GM10847 (cell line): ENCODE data around the gene NUP35.

Source experiments
- POLR2A ChIP-seq: IDR thresholded peaks from 2 replicates; pipeline ENCODE4 v1.6.1; 2011; ENCODE audit not compliant: insufficient read length; ENCODE audit errors: extremely low read depth

Gene NUP35

DNA sequence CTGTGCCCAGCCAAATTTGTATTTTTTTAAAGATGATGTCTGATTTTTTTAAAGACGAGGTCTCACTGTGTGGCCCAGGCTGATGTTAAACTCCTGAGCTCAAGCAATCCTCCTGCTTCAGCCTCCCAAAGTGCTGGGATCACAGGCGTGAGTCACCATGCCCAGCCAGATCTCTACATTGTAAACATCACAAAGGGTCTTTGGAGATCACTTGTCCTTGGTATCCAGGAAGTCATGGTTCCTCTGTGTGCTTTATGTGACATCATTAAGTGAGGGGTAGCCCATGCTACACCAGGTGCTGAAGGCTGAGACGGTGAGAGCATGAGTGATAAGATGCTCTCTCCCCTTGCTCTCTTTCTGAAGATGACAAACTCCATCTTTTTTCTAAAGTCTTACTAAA, 7.0 kb upstream of the NUP35 start:
- no peak for TF ChIP-seq POLR2A

DNA sequence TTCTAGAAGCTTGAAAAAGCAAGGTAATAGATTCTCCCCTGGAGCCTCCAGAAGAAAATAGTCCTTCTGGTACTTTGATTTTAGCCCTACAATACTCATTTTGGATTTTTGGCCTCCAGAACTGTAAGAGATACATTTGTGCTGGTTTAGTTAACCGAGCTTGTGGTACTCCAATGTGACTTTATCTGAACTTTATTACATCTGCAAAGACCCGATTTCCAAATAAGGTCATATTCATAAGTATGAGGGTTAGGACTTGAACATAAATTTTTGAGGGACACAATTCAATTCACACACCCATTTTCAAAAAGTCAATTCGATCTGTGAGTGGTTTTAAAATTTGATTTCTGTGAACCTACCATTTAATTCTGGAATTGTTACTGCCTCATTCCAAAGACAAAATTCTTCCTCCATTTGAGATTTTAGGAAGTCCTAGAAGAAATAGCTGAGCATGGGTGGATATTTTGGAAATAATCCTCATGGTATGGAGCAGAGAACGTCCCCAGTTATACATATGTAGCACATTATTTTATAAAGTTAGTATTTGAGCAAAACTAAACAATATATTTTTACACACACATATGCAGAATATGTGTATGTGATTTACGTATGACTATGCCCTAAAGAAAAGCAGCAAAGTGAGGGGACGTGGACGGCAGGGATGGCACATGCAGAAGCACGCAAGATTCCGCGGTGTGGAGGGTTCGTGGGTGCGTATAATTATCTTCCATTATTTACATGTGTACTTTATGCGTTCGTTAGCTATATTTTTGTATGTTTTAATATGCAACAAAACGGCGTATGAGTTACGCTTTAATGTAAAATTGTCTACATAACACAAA, 905 bp upstream of the NUP35 start:
- TF ChIP-seq POLR2A, result no peak

DNA sequence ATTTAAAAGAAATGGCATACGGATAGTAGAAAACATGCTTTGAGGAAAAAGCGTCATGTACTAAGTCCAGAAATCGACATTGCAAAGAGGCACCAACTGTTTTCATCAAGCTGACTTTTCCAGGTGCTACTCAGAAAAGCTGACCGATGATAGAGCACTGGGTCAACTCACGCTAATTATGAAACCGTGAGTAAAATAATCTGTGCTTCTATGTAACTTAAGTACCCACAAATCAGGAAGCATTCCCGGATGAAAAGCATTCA, 353 bp upstream of the NUP35 start:
- no peak for TF ChIP-seq POLR2A

DNA sequence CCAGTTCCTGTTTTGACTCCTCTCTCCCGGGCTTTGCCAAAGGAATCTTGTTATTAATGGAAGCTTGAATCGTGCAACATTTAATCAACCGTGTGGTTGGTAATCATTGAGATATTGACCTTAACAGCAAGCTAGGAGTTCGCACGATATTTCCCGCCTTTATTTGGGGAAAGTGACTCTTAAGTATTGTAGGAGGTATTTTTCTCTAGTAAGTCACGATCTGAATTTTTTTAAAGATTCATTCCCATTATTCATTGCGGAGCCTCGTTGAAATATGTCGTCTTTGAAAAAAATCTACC, 663 bp downstream of the NUP35 start:
- no peak for TF ChIP-seq POLR2A

DNA sequence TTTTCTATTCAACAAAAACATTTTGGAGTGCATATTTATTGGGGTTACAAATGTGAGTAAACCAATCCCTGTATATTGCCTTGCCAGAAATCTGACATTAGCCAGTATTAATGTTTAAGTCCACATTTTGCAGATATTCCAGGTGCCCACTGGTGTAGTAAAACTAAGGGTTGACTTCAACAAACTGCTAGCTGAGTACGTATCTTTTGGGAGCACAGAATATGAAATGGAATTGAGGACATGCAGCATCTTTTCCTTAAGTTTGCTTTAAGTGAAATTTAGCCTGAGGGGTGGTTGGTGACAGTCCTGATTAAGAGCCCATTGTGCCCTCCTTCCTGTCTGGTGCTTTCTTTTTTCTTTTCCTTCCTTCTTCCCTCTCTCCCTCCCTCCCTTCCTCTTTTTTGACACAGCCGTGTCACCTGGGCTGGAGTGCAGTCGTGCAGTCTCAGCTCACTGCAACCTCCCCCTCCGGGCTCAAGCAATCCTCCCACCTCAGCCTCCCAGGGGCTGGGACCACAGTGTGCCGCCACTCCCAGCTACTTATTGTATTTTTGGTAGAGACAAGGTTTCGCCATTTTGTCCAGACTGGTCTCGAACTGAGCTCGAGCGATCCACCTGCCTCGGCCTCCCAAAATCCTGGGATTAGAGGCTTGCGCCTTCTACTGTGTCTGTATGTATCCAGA, 1.6 kb downstream of the NUP35 start:
- TF ChIP-seq POLR2A, result no peak

DNA sequence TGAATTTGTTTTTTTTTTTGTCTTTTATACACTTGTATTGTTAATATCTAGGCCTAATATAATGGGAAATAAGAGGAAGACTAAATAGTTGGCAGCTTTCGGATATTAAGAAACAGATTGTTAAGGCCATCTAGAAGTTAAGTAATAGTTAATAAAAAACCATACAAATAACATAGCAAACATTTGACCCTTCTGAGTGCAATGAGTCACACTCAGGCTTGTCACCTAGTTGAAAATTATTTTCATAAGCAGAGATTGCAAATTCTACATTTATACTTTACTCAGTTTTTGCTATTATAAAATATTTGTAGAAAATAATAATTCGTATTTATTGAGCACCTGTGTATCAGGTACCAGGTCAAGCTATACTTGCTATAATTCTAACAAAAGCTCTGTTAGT, 2.4 kb downstream of the NUP35 start:
- TF ChIP-seq POLR2A, result no peak

DNA sequence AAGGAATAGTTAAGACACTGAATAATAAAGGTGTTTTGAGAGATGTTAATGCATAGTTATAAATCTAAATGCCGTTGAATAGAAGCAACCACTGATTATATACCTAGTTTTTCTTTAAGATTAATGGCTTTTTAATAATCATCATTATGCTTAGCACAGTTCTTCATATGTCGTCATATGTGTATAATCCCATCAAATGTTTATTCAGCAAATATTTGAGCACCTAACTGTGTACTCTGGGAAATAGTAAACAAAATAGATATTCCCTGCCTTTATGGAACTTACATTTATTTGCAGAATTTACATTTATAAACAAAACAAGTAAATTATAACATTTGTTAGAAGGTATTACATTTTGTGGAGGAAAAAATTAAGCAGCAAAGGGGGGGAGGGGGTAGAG, 9.8 kb downstream of the NUP35 start:
- no peak for TF ChIP-seq POLR2A

GRCh38 chr2:183148955-183149354, 24.7 kb downstream of the NUP35 start:
- no peak for TF ChIP-seq POLR2A

DNA sequence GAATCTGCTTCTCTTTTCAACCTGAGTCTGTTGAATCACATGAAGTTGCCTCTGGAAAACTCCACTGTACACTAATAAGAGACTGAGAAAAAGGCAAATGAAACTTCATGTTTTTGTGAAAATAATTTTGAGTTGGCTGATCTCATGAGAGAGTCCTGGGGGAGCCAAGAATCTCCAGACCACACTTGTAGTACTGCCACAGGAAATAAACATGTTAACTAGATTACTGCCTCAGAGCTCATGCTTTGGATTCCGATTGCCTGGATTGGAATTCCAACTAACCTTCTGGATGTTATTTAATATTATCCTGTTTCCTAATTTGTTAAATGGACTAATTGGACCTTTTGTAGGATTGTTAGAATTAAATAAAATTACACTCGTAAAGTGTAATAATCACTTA, 25.2 kb downstream of the NUP35 start:
- no peak for TF ChIP-seq POLR2A

DNA sequence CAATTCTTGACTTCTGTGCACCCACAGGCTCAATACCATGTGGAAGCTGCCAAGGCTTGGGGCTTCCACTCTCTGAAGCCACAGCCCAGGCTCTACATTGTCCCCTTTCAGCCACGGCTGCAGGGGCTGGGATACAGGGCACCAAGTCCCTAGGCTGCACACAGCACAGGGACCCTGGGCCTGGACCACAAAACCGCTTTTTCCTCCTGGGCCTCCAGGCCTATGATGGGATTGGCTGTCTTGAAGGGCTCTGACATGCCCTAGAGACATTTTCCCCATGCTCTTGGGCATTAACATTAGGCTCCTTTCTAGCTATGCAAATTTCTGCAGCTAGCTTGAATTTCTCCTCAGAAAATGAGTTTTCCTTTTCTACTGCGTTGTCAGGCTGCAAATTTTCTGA, 29.7 kb downstream of the NUP35 start:
- TF ChIP-seq POLR2A, result no peak

DNA sequence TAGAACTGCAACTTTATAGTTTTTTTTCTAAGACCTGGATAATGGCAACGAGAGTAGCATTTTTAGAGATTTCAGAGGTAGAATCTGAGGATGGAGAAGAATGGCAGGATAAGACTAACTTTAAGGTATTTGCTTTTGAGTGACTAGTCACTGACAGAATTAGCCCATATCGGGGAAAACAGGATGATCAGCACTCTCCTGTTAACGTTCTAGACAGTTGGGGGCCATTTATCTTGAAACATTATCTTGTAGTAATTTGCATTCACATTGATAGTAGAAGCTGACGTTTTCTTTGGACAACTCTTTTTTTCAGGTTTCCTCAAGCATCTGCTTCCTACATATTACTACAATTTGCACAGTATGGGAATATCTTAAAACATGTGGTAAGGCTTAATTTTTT, 32.9 kb downstream of the NUP35 start:
- TF ChIP-seq POLR2A, result no peak

GRCh38 chr2:183162362-183162761, 38.1 kb downstream of the NUP35 start:
- TF ChIP-seq POLR2A, result no peak

DNA sequence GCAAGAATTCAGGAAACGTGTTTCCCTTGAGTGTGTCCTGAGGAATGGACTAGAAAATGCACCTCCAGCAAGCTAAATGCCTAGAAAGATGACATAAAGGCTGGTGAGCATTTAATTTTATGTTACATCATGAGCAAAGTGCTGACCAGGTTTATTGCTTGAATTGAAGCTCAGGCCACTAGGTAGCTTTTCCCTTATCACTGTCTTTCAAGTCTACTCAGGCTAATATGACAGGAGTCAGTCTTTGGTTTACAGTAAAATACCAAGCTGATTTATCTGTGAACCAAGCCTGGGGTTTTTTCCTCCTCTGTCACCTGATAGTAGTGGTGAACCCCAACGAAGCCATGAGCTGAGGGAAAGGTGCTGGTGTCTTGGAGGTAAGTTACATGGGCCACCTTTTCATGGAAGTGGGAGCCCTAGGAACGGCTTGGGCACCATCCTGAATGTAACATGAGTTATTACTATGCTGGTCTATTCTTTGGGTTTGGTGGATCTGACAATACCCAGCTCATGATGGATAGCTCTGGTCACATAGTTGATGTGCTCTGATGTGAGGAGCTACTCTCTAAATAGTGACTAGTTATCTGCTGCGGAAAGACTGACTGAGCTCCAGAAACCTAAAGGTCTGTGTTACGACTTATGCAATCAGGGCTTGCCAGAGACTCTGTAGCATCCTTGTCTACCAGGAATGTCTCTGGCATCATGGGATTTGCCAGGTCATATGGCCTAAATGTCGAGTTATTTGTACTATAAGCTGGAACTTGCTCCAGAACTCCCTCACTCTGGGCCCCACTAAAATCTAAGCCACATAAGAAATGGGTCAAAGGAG, 39.8 kb downstream of the NUP35 start:
- no peak for TF ChIP-seq POLR2A

DNA sequence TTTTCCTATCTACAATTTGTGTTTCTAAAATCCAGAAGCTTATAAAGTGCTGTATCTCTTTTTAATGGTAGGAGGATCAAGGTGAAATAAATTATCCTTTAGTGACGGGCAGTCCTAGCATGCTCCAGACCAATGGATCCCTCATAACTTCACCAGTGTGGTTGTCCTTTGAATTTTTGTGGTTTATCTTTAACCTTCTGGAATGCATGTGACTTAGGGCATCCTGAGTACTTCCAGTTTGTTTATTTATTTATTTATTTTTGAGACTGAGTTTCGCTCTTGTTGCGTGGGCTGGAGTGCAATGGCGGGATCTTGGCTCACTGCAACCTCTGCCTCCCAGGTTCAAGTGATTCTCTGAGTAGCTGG, 40.4 kb downstream of the NUP35 start:
- no peak for TF ChIP-seq POLR2A

DNA sequence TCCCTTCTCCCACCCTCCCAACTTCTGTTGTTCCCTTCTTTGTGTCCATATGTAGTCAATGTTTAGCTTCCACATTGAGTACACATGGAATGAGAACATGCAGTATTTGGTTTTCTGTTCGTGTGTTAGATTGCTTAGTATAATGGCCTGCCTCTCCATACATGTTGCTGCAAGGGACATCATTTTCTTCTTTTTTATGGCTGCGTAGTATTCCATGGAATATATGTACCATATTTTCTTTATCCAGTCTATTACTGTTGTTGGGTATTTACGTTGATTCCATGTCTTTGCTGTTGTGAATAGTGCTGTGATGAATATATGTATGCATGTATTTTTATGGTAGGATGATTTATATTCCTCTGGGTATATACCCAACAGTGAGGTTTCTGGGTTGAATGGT, 42.0 kb downstream of the NUP35 start:
- TF ChIP-seq POLR2A, result no peak

DNA sequence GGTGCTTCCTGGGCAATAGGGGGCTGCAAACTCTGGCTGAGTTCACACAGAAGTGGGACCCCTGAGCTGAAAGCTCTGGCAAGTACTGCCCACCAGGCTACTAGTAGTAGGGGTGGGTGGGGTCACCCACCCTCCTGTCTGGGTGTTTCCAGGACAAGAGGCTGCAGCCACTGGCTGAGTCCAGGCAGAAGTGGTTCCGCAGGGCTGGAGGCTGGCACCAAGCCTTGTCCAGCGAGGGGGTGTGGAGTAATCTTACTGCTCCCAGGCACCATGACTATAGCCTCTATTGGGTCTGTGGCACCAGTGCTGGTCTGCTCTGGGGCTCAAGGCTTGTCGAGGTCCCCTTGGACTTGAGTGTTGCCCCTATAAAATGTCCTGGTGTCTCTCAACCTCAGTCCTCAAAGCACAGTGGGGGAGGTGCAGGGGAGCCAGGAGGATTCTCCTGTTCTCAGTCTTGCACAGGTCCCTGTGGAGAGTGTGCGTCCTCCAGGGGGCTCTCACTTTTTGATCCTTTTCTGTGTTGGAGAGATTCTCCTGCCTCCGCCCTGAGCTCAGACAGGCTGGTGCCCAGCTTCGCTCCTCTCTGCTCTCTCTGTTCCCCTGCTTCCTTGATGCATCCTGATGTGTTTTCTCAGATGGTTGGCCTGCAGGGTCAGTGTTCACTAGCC, 48.1 kb downstream of the NUP35 start:
- TF ChIP-seq POLR2A, result no peak
